ENCODE measurements around the gene KRTAP26-1. TPM values are rescaled to one million over a fixed set of nuclear protein-coding genes. Genes with fewer than 3 reads are reported as not detected.
A peak's percentile ranks its signal among the peaks of the same experiment; 100 is the strongest.

KRTAP26-1 gene
- total and polyA plus RNA-seq, 8 donors, result not detected

DNA sequence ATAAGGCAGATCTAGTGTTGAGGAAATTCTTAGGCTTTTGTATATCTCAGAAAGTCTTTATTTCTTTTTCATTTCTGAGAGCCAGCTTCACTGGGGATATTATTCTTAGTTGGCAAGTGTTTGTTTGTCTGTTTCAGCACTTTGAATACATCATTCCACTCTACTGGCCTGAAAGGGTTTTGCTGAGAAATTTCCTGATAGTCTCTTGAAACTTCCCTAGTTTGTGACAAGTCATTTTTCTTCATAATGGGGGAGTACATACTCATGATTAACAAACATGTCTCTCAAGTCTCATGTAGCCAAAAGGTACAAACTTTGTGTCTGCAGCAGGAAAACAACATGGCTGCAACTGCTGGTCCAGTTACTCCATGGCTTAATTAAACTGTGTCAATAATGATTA is 6.3 kb upstream of the KRTAP26-1 start:
- TF ChIP-seq, protein P1, sequence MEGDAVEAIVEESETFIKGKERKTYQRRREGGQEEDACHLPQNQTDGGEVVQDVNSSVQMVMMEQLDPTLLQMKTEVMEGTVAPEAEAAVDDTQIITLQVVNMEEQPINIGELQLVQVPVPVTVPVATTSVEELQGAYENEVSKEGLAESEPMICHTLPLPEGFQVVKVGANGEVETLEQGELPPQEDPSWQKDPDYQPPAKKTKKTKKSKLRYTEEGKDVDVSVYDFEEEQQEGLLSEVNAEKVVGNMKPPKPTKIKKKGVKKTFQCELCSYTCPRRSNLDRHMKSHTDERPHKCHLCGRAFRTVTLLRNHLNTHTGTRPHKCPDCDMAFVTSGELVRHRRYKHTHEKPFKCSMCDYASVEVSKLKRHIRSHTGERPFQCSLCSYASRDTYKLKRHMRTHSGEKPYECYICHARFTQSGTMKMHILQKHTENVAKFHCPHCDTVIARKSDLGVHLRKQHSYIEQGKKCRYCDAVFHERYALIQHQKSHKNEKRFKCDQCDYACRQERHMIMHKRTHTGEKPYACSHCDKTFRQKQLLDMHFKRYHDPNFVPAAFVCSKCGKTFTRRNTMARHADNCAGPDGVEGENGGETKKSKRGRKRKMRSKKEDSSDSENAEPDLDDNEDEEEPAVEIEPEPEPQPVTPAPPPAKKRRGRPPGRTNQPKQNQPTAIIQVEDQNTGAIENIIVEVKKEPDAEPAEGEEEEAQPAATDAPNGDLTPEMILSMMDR (IDR thresholded peaks at IDR 0.05), result no peak
- intact Hi-C loops (cut with DNase I), result no loop called here

DNA sequence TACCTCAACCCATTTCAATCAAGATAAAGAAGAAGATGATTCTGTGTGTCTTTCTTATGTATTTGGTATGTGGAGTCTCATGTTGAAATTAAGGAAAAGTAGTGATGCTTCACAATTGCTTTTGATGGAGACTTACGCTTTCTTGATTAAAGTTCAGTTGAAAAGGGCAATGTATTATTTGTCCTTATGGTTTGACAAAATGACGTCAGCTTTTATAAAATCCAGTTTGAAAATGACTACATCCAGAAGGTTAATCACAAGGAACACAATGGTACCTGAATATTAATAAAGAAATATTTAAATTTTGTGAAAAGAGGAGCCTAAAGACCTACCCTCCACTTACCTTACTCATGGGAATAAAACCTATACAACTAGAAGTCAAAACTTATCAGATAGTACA is 4.4 kb downstream of the KRTAP26-1 start:
- H3K36me3 ChIP-seq, result no peaks in the 10 kb centered on the region
- FAIRE-seq, result no peak
- no peaks in the 10 kb centered on the region for H3K9me3 ChIP-seq
- no peak for DNase-seq
- TF ChIP-seq, protein P1 (IDR thresholded peaks at IDR 0.05), result no peak
- WGBS, 2 donors, result 83 to 85% methylated on average over 2 of the region's 2 CpGs
- H3K4me1 ChIP-seq, result no peaks in the 10 kb centered on the region
- no peak overlapping the region for H3K27ac ChIP-seq
- H3K27me3 ChIP-seq, result no peaks in the 10 kb centered on the region
- intact Hi-C loops (cut with DNase I), result no loop called here
- ATAC-seq, result no peak
- H3K4me3 ChIP-seq, result no peak overlapping the region

More for the DNA sequence above, 6.3 kb upstream of the KRTAP26-1 start:
- Histone ChIP-seq H3K36me3 (no peaks in the 10 kb centered on the region), H3K27me3 (no peaks in the 10 kb centered on the region), H3K4me1 (no peaks in the 10 kb centered on the region), H3K27ac (no peak overlapping the region), H3K4me3 (no peak overlapping the region), H3K9me3 (no peaks in the 10 kb centered on the region)
- ATAC-seq, result no peak
- no peak for DNase-seq
- no peak for FAIRE-seq

DNA sequence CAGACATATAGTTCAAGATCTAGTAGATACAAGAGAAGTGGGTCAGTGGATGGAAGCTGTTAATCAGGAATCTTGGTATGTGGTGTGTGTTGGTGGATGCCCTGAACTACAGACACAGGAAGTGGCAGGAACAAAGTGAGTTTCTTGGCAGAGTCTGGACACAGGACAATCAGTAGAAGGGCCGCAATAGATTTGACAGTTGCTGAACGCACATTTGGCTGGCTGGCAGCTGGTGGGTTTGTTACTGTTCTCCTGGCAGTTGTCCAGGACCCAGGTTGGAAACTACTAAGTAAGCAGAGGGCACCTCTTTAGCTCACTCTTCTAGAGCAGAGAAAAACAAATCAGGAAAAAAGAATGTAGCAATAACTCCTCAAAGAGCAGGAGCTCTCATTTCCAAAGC is 13.2 kb downstream of the KRTAP26-1 start:
- no peak for FAIRE-seq
- 12 to 17% methylated on average over 2 of the region's 2 CpGs for WGBS, 2 donors
- TF ChIP-seq, protein P1 (IDR thresholded peaks at IDR 0.05), result no peak
- DNase-seq, result peak in 5 of 6 donors; percentile 2 to 17 (median 14)
- intact Hi-C loops (cut with DNase I), result no loop called here
- peak; percentile 54 to 64 (median 60) for ATAC-seq
- Histone ChIP-seq H3K36me3 (no peaks in the 10 kb centered on the region), H3K27me3 (no peaks in the 10 kb centered on the region), H3K4me3 (no peak overlapping the region), H3K4me1 (peaks cover 0 to 7% (median 5%) of the 10 kb centered on the region in 3 donors), H3K9me3 (no peaks in the 10 kb centered on the region), H3K27ac (no peak overlapping the region)

GRCh38 chr21:30305136-30305535 is 15.0 kb downstream of the KRTAP26-1 start:
- H3K36me3 ChIP-seq, result no peaks in the 10 kb centered on the region
- no peaks in the 10 kb centered on the region for H3K9me3 ChIP-seq
- ATAC-seq (no peak), DNase-seq (no peak), FAIRE-seq (no peak)
- peaks cover 0 to 7% (median 5%) of the 10 kb centered on the region in 3 donors for H3K4me1 ChIP-seq
- TF ChIP-seq, protein P1 (IDR thresholded peaks at IDR 0.05), result no peak
- intact Hi-C loops (cut with DNase I), result no loop called here
- no peak overlapping the region for H3K4me3 ChIP-seq
- no peaks in the 10 kb centered on the region for H3K27me3 ChIP-seq
- H3K27ac ChIP-seq, result no peak overlapping the region
- WGBS, 2 donors, result 17 to 30% methylated on average over 1 of the region's 1 CpG

DNA sequence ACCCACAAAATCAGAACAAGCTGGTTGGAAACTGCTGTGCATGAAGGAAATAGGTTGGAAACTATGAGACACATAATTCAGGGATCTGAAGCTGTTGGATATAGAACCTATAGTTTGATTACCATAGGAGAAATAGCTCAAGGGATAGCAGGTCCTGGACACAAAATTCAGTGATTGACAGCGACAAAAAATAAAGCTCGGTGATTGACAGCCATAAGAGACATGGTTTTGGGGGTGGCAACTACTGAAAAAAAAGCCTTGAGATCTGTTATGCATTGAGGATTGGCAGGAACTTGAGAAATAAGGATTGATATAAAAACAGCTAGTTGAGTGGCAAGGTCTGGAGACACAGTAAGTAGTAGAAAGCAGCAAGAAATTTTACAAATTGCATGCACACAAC is 30.9 kb downstream of the KRTAP26-1 start, which contains the start of gene KRTAP25-1:
Gene KRTAP25-1 (minus strand): TSS at position 300 of the 400 bp plus-strand sequence. CDS start 24 bp downstream, at position 276.
- no peaks in the 10 kb centered on the region for H3K4me1 ChIP-seq
- no peak within 1 kb of the TSS for H3K4me3 ChIP-seq
- no peak for ATAC-seq
- H3K27ac ChIP-seq, result no peak within 1 kb of the TSS
- intact Hi-C loops (cut with DNase I), result no loop called here
- no peaks in the 10 kb centered on the region for H3K27me3 ChIP-seq
- WGBS, 2 donors, result 83 to 85% methylated on average over 2 of the region's 2 CpGs
- TF ChIP-seq, protein P1 (IDR thresholded peaks at IDR 0.05), result no peak
- no peaks in the 10 kb centered on the region for H3K9me3 ChIP-seq
- FAIRE-seq, result no peak
- H3K36me3 ChIP-seq, result no peaks in the 10 kb centered on the region
- DNase-seq, result no peak
